ENCODE measurements around the gene ALDH1L1. TPM values are rescaled to one million over a fixed set of nuclear protein-coding genes. Genes with fewer than 3 reads are reported as not detected.

ALDH1L1 gene
- total RNA-seq, 1 experiment from 2014 or later, result 0.41 TPM

GRCh38 chr3:126061301-126062032, 118.9 kb downstream of the ALDH1L1 start:
- DNase-seq, result no peak
- Mint-ChIP-seq H3K4me3 (ENCODE audit: unreplicated experiment) (no peak overlapping the region), H3K9me3 (ENCODE audit: unreplicated experiment) (no peaks in the 10 kb centered on the region), H3K27me3 (ENCODE audit: insufficient read depth, unreplicated experiment) (no peaks in the 10 kb centered on the region), H3K36me3 (ENCODE audit: insufficient read depth, unreplicated experiment) (no peaks in the 10 kb centered on the region), H3K27ac (ENCODE audit: unreplicated experiment) (no peak overlapping the region), H3K4me1 (ENCODE audit: low read depth, unreplicated experiment) (peaks cover 21% of the 10 kb centered on the region)
- Histone ChIP-seq H3K4me3 (ENCODE audit: low read depth, low read length) (no peak overlapping the region), H3K27me3 (replicated peaks; ENCODE audit: control insufficient read depth, insufficient read depth, low read length) (no peaks in the 10 kb centered on the region), H3K9me3 (peaks cover 4% of the 10 kb centered on the region; the same call in 1 of the 2 replicates), H3K36me3 (ENCODE audit: control insufficient read depth, insufficient read depth, low read length) (no peaks in the 10 kb centered on the region; the same call in none of the 2 replicates), H3K4me1 (peaks cover 35% of the 10 kb centered on the region)
- ChIA-PET POLR2A (no interaction called here), CTCF (no interaction called here)
- TF ChIP-seq, protein P1, sequence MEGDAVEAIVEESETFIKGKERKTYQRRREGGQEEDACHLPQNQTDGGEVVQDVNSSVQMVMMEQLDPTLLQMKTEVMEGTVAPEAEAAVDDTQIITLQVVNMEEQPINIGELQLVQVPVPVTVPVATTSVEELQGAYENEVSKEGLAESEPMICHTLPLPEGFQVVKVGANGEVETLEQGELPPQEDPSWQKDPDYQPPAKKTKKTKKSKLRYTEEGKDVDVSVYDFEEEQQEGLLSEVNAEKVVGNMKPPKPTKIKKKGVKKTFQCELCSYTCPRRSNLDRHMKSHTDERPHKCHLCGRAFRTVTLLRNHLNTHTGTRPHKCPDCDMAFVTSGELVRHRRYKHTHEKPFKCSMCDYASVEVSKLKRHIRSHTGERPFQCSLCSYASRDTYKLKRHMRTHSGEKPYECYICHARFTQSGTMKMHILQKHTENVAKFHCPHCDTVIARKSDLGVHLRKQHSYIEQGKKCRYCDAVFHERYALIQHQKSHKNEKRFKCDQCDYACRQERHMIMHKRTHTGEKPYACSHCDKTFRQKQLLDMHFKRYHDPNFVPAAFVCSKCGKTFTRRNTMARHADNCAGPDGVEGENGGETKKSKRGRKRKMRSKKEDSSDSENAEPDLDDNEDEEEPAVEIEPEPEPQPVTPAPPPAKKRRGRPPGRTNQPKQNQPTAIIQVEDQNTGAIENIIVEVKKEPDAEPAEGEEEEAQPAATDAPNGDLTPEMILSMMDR (IDR thresholded peaks at IDR 0.05; ENCODE audit: insufficient read depth in 1 of 2, low read depth in 1 of 2, low read length in 1 of 2, severe bottlenecking in 1 of 2, unreplicated experiment in 1 of 2), result no peak
- no TSS peak for BruUV-seq (replicated peaks)
- intact Hi-C loops (cut with micrococcal nuclease; ENCODE audit: unreplicated experiment), result no loop called here

GRCh38 chr3:126060613-126061145, 119.7 kb downstream of the ALDH1L1 start:
- H3K9me3 Mint-ChIP-seq (ENCODE audit: unreplicated experiment), result no peaks in the 10 kb centered on the region
- ChIA-PET POLR2A (interaction anchor here (1.4 kb wide), 1 partner anchor 24 kb away, joined by 3 read pairs; the partner anchor contains the start of gene SLC41A3), CTCF (no interaction called here)
- no peak overlapping the region for H3K27ac Mint-ChIP-seq (ENCODE audit: unreplicated experiment)
- TF ChIP-seq, protein P1 (IDR thresholded peaks at IDR 0.05; ENCODE audit: insufficient read depth in 1 of 2, low read depth in 1 of 2, low read length in 1 of 2, severe bottlenecking in 1 of 2, unreplicated experiment in 1 of 2), result no peak
- no peak overlapping the region for H3K4me3 ChIP-seq (ENCODE audit: low read depth, low read length)
- H3K4me1 ChIP-seq, result peaks cover 29% of the 10 kb centered on the region
- H3K36me3 Mint-ChIP-seq (ENCODE audit: insufficient read depth, unreplicated experiment), result no peaks in the 10 kb centered on the region
- no peaks in the 10 kb centered on the region; the same call in none of the 2 replicates for H3K36me3 ChIP-seq (ENCODE audit: control insufficient read depth, insufficient read depth, low read length)
- intact Hi-C loops (cut with micrococcal nuclease; ENCODE audit: unreplicated experiment), result no loop called here
- H3K9me3 ChIP-seq, result no peaks in the 10 kb centered on the region
- peaks cover 13% of the 10 kb centered on the region for H3K4me1 Mint-ChIP-seq (ENCODE audit: low read depth, unreplicated experiment)
- no peak for DNase-seq
- H3K27me3 ChIP-seq (replicated peaks; ENCODE audit: control insufficient read depth, insufficient read depth, low read length), result no peaks in the 10 kb centered on the region
- no TSS peak for BruUV-seq (replicated peaks)
- no peaks in the 10 kb centered on the region for H3K27me3 Mint-ChIP-seq (ENCODE audit: insufficient read depth, unreplicated experiment)
- no peak overlapping the region for H3K4me3 Mint-ChIP-seq (ENCODE audit: unreplicated experiment)

DNA sequence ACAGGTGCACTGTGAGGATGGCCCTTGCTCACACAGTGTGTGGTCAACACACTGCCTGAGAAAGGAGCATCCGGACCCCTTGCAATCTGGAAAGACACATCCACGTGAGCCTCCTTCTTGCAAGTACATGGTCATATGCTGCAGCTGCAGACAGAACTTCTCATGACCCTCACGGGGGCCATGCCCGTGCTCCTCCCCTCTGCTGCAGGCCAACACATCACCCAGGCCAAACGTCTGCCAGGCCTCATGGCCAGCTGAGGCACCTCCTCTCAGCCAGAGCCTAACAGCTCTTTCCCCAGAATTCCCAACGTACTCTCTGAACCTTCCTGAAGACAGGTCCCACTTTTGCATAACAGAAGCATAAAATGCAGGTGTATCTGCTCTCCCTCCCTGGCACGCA, 121.7 kb downstream of the ALDH1L1 start:
- Histone ChIP-seq H3K9me3 (no peaks in the 10 kb centered on the region), H3K27me3 (replicated peaks; ENCODE audit: control insufficient read depth, insufficient read depth, low read length) (no peaks in the 10 kb centered on the region), H3K4me1 (peaks cover 15% of the 10 kb centered on the region), H3K36me3 (ENCODE audit: control insufficient read depth, insufficient read depth, low read length) (no peaks in the 10 kb centered on the region; the same call in none of the 2 replicates), H3K4me3 (ENCODE audit: low read depth, low read length) (no peak overlapping the region)
- CTCF ChIA-PET, result no interaction called here
- BruUV-seq (replicated peaks), result no TSS peak
- DNase-seq, result no peak
- H3K36me3 Mint-ChIP-seq (ENCODE audit: insufficient read depth, unreplicated experiment), result no peaks in the 10 kb centered on the region
- no peaks in the 10 kb centered on the region for H3K9me3 Mint-ChIP-seq (ENCODE audit: unreplicated experiment)
- peaks cover 17% of the 10 kb centered on the region for H3K4me1 Mint-ChIP-seq (ENCODE audit: low read depth, unreplicated experiment)
- H3K4me3 Mint-ChIP-seq (ENCODE audit: unreplicated experiment), result no peak overlapping the region
- intact Hi-C loops (cut with micrococcal nuclease; ENCODE audit: unreplicated experiment), result no loop called here
- TF ChIP-seq, protein P1 (IDR thresholded peaks at IDR 0.05; ENCODE audit: insufficient read depth in 1 of 2, low read depth in 1 of 2, low read length in 1 of 2, severe bottlenecking in 1 of 2, unreplicated experiment in 1 of 2), result no peak
- H3K27ac Mint-ChIP-seq (ENCODE audit: unreplicated experiment), result peak overlapping the region; percentile 24
- POLR2A ChIA-PET, result no interaction called here
- no peaks in the 10 kb centered on the region for H3K27me3 Mint-ChIP-seq (ENCODE audit: insufficient read depth, unreplicated experiment)

Measured in Caco-2 (cell line).